Suprapubic skin (tissue), 3 donors: Measurements from ENCODE around the gene ERICH3.

ENCODE experiments used
- POLR2A ChIP-seq, 2 donors: fragments of 450-650 bp; IDR thresholded peaks; one replicate each; pipeline ENCODE4 v1.6.1; 2017; ENCODE audit warnings: antibody characterized with exemption in 2 of 2, mild to moderate bottlenecking in 2 of 2, moderate library complexity in 2 of 2
- TF ChIP-seq, protein P1 (sequence below), 2 donors: fragments of 200-600 bp in 1 of 2; fragments of 450-650 bp in 1 of 2; sonication (generic) in 1 of 2; IDR thresholded peaks; one replicate each; pipeline ENCODE4 v1.5.1; 2016 to 2019; ENCODE audit warnings: antibody characterized with exemption in 2 of 2, mild to moderate bottlenecking in 1 of 2, moderate library complexity in 1 of 2

DNA sequence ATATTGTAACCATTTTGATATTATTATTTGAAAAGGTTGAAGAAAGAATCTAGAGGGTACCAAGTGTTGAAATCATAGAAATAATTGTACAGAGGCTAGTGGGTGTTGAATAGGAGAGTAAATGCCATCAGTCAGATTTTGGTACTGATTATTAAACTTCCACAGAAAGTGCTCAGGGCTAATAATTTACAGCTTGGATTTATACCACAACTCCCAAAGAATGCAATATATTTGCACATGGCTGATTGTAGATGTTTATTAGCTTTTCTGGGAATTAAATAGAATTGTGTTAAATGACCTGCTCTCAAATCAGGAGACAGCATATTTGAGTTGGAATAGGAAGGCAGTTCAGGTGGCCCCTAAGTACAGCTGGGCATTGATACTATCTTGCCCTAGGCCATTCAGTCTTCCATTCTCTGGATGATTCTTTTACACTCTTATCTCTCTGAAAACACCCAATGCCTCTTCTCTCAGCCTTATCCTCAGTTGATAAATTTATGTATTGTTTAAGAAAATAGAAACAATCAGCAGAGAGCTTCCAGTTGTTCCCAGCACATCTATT, 63.7 kb downstream of the ERICH3 start:
- TF ChIP-seq, protein P1, sequence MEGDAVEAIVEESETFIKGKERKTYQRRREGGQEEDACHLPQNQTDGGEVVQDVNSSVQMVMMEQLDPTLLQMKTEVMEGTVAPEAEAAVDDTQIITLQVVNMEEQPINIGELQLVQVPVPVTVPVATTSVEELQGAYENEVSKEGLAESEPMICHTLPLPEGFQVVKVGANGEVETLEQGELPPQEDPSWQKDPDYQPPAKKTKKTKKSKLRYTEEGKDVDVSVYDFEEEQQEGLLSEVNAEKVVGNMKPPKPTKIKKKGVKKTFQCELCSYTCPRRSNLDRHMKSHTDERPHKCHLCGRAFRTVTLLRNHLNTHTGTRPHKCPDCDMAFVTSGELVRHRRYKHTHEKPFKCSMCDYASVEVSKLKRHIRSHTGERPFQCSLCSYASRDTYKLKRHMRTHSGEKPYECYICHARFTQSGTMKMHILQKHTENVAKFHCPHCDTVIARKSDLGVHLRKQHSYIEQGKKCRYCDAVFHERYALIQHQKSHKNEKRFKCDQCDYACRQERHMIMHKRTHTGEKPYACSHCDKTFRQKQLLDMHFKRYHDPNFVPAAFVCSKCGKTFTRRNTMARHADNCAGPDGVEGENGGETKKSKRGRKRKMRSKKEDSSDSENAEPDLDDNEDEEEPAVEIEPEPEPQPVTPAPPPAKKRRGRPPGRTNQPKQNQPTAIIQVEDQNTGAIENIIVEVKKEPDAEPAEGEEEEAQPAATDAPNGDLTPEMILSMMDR (IDR thresholded peaks at IDR 0.05) = no peak
- no peak for TF ChIP-seq POLR2A (IDR thresholded peaks at IDR 0.05)
